OCI-LY3 (cell line): ENCODE measurements around the gene MED9.
"Not testable (repeated sequence)": the region's sequence is repeated elsewhere in the genome, so short reads cannot be mapped to it uniquely, and the experiment has no call there.

ENCODE experiments used
- H2AFZ ChIP-seq: fragments of 200-600, 300-600 bp; shearing (Covaris generic); 2 replicates; pipeline ENCODE4 v1.6.0; 2014; ENCODE audit warnings: antibody characterized with exemption, low read depth, low read length
- H3K27ac ChIP-seq: fragments of 200-600, 300-600 bp; sonication (generic); 2 replicates; pipeline ENCODE4 v1.5.1; 2014; ENCODE audit warnings: mild to moderate bottlenecking, low read length, moderate library complexity, mixed read lengths
- H3K27me3 ChIP-seq: fragments of 200-600, 300-600 bp; sonication (generic); 2 replicates; pipeline ENCODE4 v1.6.1; 2014; ENCODE audit warnings: low read depth, low read length, mixed read lengths
- H3K36me3 ChIP-seq: fragments of 200-600, 300-600 bp; sonication (generic); replicated peaks from 2 replicates; pipeline ENCODE3; 2014; ENCODE audit warnings: low read depth, low read length, mixed read lengths
- H3K4me1 ChIP-seq: fragments of 300-600, 200-600 bp; sonication (generic); 2 replicates; pipeline ENCODE4 v1.6.1; 2014; ENCODE audit warnings: low read length, mixed read lengths
- H3K4me2 ChIP-seq: fragments of 200-600, 300-600 bp; sonication (generic); 2 replicates; pipeline ENCODE4 v1.6.1; 2014; ENCODE audit warnings: low read length, mixed read lengths
- H3K4me3 ChIP-seq: fragments of 300-600, 200-600 bp; sonication (generic); 2 replicates; pipeline ENCODE4 v1.5.1; 2014; ENCODE audit warnings: antibody characterized with exemption, mild to moderate bottlenecking, low read length, moderate library complexity
- H3K79me2 ChIP-seq: fragments of 300-600, 200-600 bp; shearing (Covaris generic); 2 replicates; pipeline ENCODE4 v1.6.1; 2014; ENCODE audit warnings: mild to moderate bottlenecking, low read length, mixed read lengths
- H3K9ac ChIP-seq: fragments of 300-600, 200-600 bp; shearing (Covaris generic); 2 replicates; pipeline ENCODE4 v1.6.0; 2014; ENCODE audit warnings: mild to moderate bottlenecking, low read length, moderate library complexity
- H3K9me3 ChIP-seq: fragments of 200-600, 300-600 bp; shearing (Covaris generic); 2 replicates; pipeline ENCODE4 v1.6.1; 2014; ENCODE audit warnings: low read length, mixed read lengths; ENCODE audit not compliant: insufficient read depth
- H4K20me1 ChIP-seq: fragments of 200-600, 300-600 bp; sonication (generic); 2 replicates; pipeline ENCODE4 v1.6.1; 2016; ENCODE audit warnings: low read length, mixed read lengths; ENCODE audit not compliant: insufficient read depth
- EZH2phosphoT487 ChIP-seq: fragments of 200-600 bp; shearing (Covaris generic); IDR thresholded peaks from 2 replicates; pipeline ENCODE4 v1.6.1; 2018; ENCODE audit warnings: antibody characterized with exemption, mixed run types, low read depth
- TF ChIP-seq, protein P1 (sequence below): fragments of 200-600, 300-600 bp; sonication (generic); IDR thresholded peaks from 2 replicates; pipeline ENCODE4 v1.5.1; 2014; ENCODE audit warnings: antibody characterized with exemption, low read length, low read depth

MED9 gene, protein sequence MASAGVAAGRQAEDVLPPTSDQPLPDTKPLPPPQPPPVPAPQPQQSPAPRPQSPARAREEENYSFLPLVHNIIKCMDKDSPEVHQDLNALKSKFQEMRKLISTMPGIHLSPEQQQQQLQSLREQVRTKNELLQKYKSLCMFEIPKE

DNA sequence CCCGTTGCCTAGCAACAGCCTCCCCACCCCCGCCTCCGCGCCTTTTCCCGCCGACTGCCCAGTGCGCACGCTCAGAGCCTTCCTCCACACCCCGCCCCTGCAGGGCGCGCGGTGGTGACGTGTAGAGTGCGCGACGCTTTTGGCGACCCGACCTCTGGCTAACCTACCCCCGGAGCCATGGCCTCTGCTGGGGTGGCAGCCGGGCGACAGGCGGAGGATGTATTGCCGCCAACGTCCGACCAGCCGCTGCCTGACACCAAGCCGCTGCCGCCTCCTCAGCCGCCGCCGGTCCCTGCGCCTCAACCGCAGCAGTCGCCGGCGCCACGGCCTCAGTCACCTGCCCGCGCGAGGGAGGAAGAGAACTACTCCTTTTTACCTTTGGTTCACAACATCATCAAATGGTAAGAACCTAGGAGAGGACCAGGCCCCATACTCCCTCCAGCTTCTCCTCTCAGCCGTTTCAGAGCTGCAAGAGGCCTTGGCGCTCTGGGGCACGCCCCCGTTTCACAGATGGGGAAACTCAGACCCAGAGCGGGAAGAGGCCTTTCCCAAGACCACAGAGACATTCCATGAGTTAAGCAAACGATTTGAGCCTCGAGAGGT, at the start of gene MED9:
TSS of gene MED9 (plus strand) at position 136 of the 603 bp plus-strand sequence. CDS start at position 178, 42 bp downstream.
- peak within 1 kb of the TSS; percentile 94 for H3K4me3 ChIP-seq
- H3K4me1 ChIP-seq: peaks cover 4% of the 10 kb centered on the region; the same call in 1 of the 2 replicates
- TF ChIP-seq EZH2phosphoT487: no peak
- TF ChIP-seq, protein P1, sequence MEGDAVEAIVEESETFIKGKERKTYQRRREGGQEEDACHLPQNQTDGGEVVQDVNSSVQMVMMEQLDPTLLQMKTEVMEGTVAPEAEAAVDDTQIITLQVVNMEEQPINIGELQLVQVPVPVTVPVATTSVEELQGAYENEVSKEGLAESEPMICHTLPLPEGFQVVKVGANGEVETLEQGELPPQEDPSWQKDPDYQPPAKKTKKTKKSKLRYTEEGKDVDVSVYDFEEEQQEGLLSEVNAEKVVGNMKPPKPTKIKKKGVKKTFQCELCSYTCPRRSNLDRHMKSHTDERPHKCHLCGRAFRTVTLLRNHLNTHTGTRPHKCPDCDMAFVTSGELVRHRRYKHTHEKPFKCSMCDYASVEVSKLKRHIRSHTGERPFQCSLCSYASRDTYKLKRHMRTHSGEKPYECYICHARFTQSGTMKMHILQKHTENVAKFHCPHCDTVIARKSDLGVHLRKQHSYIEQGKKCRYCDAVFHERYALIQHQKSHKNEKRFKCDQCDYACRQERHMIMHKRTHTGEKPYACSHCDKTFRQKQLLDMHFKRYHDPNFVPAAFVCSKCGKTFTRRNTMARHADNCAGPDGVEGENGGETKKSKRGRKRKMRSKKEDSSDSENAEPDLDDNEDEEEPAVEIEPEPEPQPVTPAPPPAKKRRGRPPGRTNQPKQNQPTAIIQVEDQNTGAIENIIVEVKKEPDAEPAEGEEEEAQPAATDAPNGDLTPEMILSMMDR: no peak
- H3K9ac ChIP-seq: peak within 1 kb of the TSS; percentile 85
- H3K9me3 ChIP-seq: no peaks in the 10 kb centered on the region
- no peaks in the 10 kb centered on the region for H3K27me3 ChIP-seq
- H3K36me3 ChIP-seq: no peaks in the 10 kb centered on the region
- no peak within 1 kb of the TSS; the same call in 1 of the 2 replicates for H3K27ac ChIP-seq
- peak within 1 kb of the TSS; percentile 73 for H3K4me2 ChIP-seq
- peaks cover 23% of the 10 kb centered on the region for H3K79me2 ChIP-seq
- no peaks in the 10 kb centered on the region for H4K20me1 ChIP-seq
- no peak within 1 kb of the TSS for H2AFZ ChIP-seq

DNA sequence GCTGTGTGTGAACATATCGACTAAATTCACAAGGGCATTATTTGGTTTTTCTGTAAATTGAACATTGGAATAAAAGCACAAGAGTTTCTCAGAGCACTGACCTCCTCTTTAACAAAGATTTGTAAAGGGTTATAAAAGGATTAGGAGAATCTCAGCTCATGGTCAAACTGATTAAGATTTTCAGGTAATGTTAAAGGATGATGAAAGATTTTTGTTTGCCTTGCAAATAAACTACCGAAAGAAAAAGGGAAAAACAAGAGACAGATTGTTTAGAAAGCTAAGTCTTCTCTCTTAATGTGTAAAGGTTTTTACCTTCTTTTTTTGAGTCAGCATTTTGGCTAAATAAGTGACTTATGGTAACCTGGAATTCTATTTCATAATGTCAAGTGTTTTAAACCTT, 47.6 kb upstream of the MED9 start:
- no peak overlapping the region for H3K27ac ChIP-seq
- H2AFZ ChIP-seq: no peak overlapping the region
- no peaks in the 10 kb centered on the region for H4K20me1 ChIP-seq
- TF ChIP-seq EZH2phosphoT487: no peak
- TF ChIP-seq, protein P1: no peak
- no peaks in the 10 kb centered on the region for H3K4me1 ChIP-seq
- no peak overlapping the region for H3K9ac ChIP-seq
- H3K79me2 ChIP-seq: no peaks in the 10 kb centered on the region
- H3K4me3 ChIP-seq: no peak overlapping the region
- H3K9me3 ChIP-seq: no peaks in the 10 kb centered on the region
- H3K27me3 ChIP-seq: no peaks in the 10 kb centered on the region
- no peaks in the 10 kb centered on the region for H3K36me3 ChIP-seq
- no peak overlapping the region for H3K4me2 ChIP-seq

DNA sequence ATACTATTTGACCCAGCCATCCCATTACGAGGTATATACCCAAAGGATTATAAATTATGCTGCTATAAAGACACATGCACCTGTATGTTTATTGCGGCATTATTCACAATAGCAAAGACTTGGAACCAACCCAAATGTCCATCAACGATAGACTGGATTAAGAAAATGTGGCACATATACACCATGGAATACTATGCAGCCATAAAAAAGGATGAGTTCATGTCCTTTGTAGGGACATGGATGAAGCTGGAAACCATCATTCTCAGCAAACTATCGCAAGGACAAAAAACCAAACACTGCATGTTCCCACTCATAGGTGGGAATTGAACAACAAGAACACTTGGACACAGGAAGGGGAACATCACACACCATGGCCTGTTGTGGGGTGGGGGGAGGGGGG, 45.9 kb upstream of the MED9 start:
- H3K79me2 ChIP-seq, H3K9me3 ChIP-seq, H3K4me2 ChIP-seq, H3K27me3 ChIP-seq, H3K4me1 ChIP-seq, H3K4me3 ChIP-seq, H2AFZ ChIP-seq, H3K27ac ChIP-seq, H3K36me3 ChIP-seq, H4K20me1 ChIP-seq, H3K9ac ChIP-seq: not testable (repeated sequence)

DNA sequence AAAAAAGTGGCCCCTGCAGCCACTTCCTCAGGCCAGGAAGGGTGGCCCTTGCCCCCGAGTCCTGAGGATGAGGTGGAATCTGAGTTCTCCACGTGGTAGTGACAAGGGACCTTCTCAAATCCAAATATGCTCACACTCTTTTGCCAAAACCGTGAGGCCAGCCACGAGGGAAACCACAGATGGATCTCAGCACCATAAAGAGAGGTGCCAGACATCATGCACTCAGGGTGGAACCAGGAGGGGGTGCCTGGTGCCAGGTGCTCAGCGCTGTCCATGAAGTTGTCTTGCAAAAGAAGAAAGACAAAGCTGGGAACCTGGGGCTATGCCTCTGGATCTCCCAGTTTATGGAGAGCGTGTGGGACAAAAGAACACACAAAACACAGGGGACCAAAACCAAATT, 45.2 kb upstream of the MED9 start:
- H4K20me1 ChIP-seq: no peaks in the 10 kb centered on the region
- H3K4me2 ChIP-seq: no peak overlapping the region
- no peaks in the 10 kb centered on the region for H3K79me2 ChIP-seq
- no peak overlapping the region for H3K9ac ChIP-seq
- H3K27ac ChIP-seq: no peak overlapping the region
- no peak overlapping the region for H2AFZ ChIP-seq
- no peaks in the 10 kb centered on the region for H3K4me1 ChIP-seq
- H3K36me3 ChIP-seq: no peaks in the 10 kb centered on the region
- H3K27me3 ChIP-seq: no peaks in the 10 kb centered on the region
- no peak overlapping the region for H3K4me3 ChIP-seq
- no peak for TF ChIP-seq EZH2phosphoT487
- TF ChIP-seq, protein P1: no peak
- H3K9me3 ChIP-seq: no peaks in the 10 kb centered on the region
